HG03196 (cell line): ENCODE results near the gene XRCC5.
"Not testable (repeated sequence)": the region's sequence is repeated elsewhere in the genome, so short reads cannot be mapped to it uniquely, and the experiment has no call there.

Experiments used
- ATAC-seq: cut with Tn5 transposase; IDR thresholded peaks from one replicate; pipeline ENCODE4 v1.9.1; 2021; ENCODE audit not compliant: unreplicated experiment

XRCC5 gene

DNA sequence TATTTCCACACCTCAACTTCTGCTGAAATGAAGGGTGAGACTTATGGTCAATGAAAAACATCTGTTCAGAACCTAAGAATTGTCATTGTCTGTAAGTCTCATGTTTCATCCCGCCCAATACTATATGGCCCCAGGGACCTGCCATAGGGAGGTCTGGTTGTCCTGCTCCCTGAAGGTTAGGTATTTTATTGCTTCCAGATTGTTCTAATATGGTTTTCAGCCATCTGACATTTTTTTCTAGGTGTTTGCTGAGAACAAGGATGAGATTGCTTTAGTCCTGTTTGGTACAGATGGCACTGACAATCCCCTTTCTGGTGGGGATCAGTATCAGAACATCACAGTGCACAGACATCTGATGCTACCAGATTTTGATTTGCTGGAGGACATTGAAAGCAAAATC lies 7.3 kb downstream of the XRCC5 start:
- ATAC-seq: no peak

DNA sequence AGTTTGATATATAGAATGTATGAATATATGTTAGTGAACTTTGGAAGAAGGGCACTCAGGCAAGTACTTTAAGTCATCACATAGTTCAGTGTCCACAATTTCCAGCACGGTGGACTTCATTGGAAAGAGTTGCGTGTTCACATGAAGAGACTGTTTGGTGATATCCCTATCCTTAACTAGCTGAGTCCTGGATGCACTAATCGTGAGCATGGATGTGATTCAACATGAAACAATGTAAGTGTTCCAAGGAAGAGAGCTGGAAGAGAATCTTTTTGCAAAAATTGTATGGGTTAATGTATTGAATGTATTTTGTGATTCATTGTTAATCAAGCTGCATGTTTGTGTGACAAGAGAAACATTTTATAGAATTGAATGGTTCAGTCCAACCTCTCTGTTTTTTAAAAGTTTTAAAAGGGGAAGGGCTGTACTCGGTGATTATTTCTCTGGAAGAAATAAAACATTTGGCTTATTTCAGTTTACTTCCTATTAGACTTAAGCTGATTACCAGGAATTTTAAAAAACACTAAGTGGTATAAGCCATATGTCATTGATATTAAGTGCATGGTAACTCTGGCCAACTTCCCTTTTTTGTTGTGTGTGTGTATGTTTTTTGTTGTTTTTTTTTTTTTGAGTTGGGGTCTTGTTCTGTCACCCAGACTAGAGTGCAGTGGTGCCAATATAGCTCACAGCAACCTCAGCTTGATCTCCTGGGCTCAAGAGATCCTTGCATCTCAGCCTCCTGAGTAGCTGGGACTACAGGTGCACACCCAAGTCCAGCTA lies 8.6 kb downstream of the XRCC5 start:
- no peak for ATAC-seq

DNA sequence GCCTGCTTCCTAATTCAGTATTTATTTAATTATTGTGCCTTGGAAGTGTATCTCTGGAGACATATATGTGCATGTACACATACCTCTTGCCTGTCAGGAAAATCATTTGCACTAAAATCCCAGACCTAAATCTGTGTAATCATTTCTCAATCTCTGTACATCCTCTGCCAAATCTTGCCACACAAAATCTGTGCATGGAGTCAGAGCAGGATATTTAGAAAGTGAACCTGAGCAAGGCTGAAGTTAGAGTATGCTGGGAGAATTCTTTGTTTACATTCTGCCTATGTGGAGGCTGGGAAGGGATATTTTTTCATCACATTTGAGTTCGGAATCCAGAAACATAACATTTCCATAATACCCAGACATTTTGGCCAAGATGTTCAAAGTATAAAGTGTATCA lies 9.3 kb downstream of the XRCC5 start:
- ATAC-seq: no peak

DNA sequence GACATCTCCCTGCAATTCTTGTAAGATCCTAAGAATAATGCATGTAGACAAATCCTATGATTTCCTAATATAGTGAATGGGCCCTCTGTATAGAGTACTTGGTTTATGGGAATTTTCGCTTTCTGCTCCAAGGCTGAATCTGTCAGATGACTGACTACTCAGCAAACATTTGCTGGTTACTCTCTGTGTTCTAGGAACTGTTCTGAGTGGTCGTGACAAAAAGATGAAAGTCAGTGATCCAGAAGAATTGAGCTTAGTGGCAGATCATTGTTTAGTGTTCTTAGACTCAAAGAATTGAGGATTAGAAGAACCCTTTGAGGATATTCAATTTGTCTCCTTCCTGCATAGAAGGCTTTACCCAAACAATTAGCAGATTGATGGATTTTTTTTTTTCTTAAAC lies 10.0 kb downstream of the XRCC5 start:
- ATAC-seq: no peak

DNA sequence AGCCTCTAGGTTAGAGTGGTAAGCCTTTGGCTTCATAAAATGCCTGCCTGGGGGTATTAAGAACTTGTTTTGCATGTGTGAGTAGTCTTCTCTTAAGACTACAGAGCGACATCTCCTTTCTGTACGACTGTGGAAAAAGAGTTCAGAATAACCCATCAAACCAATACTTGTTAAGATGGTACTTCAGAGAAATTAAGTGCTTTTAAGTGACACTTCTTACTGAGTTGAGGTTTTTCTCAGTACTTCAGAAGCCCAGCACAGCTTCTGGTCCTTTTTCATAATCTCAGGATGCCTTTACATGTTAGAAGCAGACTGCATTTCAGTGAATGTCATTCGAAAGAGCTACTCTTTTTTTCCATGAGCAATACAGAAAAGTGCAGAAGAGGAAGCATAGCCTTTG lies 10.8 kb downstream of the XRCC5 start:
- no peak for ATAC-seq

DNA sequence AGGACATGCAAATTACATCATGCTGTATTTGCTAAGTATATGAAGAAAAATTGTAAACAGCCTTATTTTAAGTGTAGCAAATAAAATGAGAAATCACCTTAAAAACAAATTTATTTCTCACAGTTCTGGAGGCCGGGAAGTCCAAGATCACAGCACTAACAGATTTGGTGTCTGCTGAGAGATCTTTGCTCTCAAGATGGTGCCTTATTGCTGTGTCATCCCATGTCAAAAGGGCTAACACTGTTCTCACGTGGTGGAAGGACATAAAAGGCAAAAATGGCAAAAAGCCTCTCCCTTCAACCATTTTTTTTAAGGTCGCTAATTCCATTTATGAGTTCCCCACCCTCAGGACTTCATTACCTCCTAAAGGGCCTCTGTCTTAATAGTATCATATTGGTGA lies 12.1 kb downstream of the XRCC5 start:
- ATAC-seq: no peak

DNA sequence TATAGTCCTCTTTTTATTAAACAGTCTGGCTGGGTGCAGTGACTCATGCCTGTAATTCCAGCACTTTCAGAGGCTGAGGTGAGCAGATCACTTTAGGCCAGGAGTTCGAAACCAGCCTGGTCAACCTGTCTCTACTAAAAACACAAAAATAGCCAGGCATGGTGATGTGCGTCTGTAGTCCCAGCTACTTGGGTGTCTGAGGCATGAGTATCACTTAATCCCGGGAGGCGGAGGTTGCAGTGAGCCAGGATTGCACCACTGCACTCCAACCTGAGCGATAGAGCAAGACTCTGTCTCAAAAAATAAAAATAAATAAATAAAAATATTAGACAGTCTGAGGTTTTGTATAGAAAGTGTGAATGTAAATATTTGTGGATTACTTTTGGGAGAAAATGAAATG lies 17.8 kb downstream of the XRCC5 start:
- no peak for ATAC-seq

DNA sequence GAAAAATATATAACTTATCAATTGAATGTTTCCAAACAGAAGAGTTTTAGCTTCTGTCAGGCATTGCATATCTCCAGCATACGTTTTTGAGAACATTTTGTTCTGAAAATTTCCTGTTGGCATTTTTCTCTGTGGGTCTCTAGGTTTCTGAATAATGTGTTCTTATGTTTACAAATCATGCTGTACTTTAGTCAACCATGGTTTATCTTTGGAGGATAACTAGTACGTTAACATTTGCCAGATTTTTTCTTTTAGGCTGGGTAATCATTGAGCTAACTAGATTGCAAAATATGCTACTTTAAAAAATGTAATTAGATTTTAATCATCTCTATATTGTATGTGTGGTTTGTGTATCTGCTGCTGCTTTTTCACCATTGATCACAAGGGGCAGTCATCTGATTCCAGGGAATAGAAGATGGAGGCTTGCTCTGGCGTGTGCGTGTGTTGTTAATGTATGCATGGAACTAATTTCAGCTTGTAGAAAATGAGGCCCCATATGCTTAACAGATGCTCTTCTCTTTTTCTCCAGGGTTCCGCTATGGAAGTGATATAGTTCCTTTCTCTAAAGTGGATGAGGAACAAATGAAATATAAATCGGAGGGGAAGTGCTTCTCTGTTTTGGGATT lies 21.3 kb downstream of the XRCC5 start:
- ATAC-seq: no peak

DNA sequence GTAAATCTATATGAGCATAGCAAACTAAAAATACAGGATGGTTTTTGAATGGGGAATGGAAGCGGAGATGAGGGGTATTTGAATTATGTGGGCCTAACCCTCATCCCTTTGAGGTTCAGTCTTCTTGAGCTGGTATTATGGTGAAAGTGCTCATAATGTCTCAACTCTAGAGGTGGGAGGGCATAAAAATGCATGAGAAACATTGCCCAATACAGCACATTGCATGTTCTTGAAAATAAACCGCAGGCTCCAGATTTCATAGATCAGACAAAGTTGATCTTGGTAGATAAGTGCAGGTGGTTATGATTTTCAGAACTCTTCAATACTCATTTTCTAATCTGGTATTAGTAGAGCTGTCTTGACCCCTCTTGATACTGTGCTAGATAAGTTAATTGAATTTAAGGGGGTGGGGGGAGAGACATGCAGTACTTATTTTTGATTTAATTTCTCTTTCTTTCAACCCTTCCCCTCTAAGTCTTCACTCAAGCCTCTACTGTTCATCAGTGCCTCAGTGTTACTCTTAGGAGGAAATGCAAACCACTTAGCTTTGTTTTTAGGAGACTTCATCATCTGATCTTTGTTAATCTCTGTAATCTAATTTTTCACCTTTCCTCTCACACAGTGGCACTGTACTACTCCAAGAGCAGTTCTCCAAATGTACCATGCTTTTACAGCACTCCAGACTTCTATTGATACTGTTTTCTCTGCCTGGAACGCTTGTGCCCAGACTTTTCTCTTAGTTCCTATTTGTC lies 22.2 kb downstream of the XRCC5 start:
- ATAC-seq: no peak

DNA sequence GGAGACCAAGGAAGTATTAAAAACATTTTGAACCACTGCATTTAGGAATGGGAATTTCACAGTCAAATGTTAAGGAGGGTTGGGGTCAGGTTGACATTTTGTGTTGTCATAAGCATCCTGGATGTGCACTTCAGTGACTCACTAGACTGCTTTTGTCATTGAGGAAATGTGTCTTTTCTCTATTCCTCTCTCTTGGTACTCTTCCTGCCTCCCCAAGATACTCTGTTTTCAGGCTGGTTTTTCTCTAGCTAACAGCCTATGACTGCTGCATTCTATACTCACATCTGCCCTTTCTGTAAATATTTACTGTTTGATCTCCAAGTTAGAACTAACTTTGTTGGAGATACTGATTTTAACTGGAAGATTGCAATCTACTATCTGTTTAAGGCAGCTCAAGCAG lies 23.4 kb downstream of the XRCC5 start:
- ATAC-seq: no peak

DNA sequence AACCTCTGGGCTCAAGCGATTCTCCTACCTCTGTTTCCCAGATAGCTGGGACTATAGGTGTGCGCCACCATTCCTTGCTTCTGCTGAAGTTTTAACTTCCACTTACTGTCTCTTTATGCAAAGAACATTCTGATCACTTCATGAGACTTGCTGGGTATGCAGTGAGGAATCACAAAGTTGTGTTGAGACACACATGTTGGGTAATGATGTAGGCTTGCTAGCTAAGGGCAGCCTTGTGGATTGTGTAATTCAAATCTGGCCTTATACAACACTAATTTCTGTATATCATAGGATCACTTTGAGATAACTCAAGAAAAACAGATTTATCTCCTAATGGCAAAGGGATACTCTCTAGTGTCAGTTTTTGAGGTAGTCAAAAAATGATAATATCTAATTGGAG lies 24.2 kb downstream of the XRCC5 start:
- ATAC-seq: no peak

DNA sequence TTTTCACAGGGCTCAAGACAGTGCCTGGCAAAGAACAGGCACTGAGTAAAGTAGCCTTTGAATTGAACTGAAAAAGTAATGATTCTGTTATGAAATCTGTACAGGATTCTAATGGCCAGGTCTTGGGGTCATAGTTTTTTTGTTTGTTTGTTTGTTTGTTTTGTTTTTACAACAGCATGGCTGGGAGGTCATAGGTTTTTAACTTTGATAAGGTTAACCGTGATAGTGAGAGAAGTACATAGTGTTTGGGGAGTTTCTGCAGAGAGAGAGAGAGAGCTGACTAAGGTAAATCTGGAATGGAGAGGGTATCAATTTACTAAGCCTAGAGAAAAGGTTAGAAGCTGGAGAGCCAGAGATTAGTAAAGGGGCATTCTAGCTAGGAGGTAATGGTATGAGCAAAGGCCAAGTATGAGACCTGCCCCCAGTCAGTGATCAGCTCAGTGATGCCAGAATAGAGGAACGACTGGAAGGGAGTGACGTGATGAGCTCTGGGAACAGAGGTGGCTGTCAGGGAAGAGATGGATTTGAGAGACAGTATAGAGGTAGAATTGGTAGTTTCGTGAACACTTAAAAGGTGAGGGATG lies 25.9 kb downstream of the XRCC5 start:
- no peak for ATAC-seq

DNA sequence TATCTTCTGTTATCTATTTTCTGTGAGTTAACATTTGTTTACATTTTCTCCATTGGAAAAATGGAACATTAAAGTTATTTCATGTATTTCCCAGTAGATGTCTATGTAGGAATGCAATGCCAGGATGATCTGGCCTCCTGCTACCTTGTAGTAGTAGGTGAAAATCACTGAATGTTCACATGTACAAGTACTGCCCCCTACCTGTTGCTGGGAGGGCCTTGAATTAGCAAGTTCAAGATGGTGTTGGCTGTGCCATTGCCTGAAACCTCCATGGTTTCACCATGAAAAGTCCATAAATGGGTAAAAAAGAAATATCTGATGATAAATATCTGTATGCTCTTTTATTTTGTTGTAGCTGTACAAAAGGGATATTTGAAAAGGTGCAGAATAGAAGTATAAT lies 30.7 kb downstream of the XRCC5 start:
- no peak for ATAC-seq

DNA sequence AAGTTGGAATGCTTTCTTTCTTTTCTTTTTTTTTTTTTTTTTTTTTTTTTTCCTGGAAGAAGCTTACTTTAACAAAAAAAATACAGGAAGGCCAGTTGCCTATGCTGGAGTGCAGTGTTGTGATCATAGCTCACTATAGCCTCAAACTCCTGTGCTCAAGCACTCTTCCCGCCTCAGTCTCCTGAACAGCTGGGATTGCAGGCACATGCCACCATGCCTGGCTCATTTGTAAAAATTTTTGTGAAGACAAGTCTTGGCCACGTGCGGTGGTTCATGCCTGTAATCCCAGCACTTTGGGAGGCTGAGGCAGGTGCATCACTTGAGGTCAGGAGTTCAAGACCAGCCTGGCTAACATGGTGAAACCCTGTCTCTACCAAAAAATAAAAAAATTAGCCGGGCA lies 32.4 kb downstream of the XRCC5 start:
- not testable (repeated sequence) for ATAC-seq

DNA sequence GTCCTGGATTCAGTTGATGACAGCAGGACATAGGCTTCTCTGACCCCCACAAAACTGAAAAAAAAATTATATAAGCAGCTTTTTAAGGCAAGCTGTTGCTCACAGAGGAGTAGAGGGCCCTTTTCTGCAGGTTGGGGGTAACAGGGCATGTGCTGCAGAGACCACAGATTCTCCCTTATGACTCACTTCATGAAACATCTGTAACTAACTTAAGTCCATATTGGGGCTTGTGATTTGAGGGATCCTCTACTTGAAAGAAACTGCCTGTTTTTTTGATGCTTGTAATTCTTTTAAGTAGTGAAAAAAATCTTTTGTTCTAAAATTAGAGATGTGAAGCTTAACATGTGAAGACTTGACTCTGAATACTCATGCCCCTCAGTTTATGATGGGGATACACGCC lies 33.4 kb downstream of the XRCC5 start:
- ATAC-seq: peak; percentile 95

DNA sequence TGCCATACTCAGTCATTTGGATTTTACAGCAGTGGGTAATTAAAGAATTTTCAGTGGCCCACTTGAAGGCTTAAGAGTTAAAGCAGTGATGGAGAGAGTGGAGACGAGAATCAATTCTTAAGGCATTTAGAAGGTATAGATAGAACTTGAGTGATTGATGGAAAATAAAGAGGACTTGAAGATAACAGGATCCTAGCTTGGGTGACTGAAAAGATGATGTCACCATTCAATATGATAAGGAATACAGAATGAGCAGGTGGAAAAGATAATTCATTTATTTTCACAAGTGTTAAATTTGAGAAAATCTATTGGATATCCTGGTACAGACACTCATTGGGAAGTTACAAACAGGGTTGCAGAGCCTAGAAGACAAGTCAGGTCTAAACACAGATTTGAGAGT lies 35.2 kb downstream of the XRCC5 start:
- no peak for ATAC-seq

DNA sequence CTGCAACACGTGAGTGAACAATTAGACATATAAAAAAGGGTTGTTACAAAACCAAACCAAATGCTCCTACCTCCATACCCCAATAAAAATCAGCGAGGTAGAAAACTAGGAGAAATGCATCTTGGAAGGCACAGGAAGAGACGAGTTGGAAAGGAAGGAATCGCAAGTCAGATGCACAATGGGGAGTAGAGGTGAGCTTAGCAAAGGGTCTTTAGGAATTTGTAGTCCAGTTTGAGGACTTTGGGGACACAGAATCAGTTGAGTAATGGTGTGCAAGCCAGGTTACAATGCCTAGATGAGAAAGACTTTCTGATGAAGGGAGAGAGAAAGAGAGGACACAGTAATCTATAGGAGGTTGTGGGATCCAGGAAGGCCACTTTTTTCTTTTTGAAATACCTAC lies 35.7 kb downstream of the XRCC5 start:
- no peak for ATAC-seq

DNA sequence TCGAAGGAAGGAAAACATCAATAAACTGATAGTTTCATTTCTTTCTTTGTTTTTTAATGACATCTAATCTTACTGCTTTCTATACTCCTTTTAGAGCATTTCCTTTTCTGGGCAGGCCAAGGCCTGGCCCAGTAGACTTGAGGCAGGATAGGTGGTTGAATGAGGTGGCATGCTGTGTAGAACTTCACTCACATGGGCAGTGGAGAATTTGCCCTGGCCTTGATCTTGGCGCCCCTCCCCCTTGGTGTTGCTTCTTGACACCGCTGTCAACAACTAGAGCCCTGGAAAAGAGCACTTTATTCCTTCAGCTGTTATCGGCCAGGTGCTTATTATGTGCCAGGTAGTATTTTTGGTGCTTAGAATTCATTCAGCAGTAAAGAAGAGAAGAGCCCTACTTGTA lies 37.4 kb downstream of the XRCC5 start:
- no peak for ATAC-seq

DNA sequence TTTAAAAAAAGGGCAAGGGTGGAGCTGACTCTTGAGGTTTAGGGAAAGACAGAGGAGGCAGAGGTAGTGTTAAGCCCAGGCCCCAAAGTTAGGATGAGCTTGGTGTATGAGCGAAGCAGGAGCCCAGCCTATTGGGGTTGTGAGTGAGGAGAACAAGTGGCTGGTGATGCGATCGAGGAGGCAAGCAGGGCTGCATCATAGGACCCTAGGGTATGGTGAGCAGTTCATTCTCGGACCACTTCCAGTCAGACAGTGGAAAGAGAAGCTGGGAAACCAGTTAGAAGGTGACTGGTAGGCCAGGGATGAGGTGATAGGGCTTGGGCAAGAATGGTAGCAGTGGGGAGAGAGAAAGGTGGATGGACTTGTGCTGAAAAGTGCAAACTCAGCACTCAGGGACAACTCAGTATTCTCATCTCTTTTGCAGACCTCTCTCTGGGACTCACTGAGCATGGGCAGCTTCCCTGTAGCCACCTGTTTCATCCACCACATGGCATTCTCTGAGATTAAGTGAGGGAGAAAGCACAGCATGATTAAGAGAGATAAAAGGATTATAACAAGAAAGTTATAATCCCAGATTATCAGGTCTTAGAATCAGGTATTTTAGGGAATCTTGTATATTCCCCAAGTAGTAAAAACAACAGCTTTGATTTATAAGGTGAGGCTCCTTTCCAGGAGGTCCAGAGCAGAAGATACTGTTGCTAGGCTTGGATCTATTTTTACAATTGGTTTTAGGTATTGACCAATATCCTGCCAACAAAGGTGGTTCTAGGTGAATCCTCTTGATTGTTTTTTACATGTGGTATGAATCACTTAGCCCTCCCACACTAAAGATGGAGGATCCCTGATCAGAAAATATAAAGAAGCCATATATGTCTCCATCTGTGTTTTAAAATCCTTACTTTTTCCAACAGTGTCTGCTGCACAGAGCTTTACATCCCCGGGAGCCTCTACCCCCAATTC lies 38.3 kb downstream of the XRCC5 start:
- no peak for ATAC-seq

DNA sequence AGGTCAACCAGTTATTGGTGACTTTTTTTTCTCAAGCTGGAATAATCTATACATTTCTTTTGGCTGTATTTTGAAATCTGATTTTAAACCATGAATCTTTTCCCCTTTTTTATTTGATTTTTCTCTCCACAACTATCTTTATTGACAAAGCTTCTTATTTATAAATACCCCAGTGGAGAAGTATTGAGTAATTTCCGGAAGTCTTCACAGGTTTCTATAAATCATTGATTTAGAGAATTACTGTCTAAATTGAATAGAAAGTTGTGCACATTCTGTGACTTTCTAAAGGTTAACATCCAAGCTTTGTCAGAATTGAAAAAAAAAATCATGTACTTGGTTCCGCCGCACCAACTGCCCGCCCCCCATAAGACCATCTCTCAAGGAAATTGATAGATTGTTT lies 39.8 kb downstream of the XRCC5 start:
- ATAC-seq: no peak

DNA sequence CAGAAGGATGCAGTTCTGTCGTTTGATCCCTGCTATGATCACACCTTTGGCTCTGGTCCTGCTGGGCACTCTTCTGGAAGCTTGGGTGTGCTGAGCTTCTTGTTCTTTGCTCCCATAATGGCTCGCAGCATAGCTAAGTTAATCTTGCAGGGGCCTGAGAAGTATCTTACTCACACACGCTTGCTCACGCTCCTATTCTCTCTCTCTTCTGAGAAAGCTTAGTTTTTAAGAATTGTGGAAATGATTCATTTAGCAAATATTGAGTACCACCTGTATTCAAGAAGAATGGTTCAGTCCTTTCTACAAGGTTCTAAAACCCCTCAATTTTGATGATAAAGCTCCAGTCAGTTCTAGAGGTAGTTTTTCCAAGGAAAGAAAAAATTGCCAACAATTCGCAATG lies 40.6 kb downstream of the XRCC5 start:
- no peak for ATAC-seq
